ENCODE results near the gene MYH7.
"Not testable (repeated sequence)": the region's sequence is repeated elsewhere in the genome, so short reads cannot be mapped to it uniquely, and the experiment has no call there.

Gene MYH7

DNA sequence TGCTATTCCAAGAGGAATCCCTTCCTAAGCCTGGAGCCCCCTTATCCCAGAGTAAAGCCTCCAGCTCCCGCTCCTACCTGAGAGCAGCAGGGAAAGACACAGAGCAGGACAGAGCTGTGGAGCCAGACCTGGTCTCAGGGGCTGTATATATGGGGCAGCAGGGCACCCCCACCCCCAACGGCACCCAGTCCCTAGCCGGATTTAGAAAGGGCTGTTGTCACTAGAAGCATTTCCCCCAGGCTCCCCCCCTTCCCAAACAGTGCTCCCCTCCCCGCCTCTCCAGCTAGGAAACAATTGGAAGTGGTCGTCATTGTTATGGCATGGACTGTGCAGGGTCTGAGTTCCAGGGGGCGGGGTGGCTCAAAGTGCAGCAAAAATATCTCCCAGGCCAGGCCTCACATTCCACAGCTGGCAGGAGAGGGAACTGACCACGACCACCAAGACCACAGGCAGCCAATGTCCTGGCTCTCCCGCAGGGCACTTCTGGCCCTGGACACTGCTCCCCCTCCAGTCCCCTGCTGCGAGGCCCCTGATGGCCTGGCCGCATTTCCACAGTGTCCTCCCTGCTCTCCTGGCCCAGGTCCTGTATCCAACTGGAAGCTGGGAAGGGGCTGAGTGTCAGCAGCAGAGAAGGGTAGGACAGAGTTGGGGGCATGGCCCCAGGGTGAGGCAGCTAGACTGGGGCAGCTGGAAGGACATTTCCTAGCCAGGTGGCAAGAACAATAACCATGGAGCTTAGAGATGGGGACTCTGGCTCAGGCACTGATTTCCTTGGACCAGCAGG, at the start of gene MYH7:
TSS of gene MYH7 (minus strand) at position 118 of the 784 bp plus-strand sequence. CDS start 1,928 bp downstream, outside the sequence.
- no peak for DNase-seq

DNA sequence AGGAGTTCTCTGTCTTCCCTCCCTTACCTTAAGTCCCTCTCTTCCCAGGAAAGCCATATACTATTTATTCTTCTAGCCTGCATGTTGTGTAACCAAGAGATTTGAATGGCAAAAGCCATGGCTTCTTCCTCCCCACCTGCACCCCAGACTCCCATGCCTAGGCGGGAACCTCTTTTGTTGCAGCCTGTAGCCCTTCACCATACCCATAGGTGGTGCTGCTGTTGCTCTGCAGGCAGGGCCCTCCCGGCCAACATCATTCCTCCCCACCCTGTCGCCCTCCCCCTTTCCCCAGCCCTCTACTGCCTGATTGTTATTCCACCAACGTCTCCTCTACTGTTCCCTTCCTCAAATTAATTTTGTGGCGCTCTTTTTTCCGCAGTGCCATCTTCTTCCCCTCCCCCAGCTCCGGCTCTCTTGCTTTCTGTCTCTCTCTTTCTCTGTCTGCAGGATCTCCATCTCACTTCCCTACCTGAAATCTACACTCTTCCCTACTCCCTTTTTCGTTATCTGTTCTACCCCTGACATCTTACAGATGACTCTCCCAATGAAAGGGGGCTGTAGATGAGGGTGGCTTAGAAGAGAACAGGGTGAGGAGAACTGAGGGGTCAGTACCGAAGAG, 47.9 kb upstream of the MYH7 start:
- DNase-seq = no peak

GRCh38 chr14:23482823-23483148, 47.3 kb upstream of the MYH7 start:
- no peak for DNase-seq

DNA sequence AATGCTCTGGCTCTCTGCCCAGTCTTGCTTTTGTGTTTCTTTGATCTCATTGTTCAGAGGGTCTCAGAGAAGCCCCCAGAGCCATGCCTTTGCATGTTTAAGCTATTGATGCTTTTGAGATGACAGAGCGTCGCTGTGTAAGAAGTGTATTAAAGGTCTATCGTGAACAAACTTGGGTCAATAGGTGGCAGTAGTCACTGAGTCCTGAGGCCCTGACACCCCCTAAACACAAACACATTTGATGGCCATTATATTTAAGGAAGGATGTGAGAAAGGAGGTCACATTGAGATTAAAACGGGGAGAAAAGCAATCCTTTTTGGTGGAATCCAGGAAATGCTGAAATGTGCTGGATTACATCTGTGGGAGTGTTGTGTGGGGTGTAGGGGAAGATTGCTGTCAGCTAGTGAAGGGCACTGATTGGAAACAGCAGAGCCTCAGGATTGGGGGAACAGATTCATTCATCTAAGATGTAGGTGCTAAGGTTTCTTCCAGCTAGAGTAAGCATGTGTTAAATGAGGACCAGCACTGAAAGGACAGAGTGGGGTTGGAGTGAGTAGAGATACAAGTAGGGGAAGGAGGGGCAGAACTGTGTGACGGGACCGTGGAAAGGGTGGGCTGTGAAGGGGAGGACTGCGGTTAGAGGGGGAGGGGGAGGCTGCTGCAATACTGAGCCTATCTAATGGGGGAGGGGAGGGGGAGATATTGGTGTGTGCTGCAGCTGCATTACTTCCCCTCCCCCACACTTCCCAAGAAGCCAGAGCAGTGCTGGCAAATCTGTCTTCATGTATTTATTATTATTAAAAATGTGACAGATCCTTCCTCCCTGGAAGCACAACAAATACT, 46.7 kb upstream of the MYH7 start:
- DNase-seq = no peak

GRCh38 chr14:23481362-23481970, 46.0 kb upstream of the MYH7 start:
- DNase-seq = no peak

GRCh38 chr14:23478109-23478759, 42.8 kb upstream of the MYH7 start:
- DNase-seq = peak; percentile 62

- DNase-seq = no peak
Observed at GRCh38 chr14:23470947-23471346, 35.5 kb upstream of the MYH7 start.

DNA sequence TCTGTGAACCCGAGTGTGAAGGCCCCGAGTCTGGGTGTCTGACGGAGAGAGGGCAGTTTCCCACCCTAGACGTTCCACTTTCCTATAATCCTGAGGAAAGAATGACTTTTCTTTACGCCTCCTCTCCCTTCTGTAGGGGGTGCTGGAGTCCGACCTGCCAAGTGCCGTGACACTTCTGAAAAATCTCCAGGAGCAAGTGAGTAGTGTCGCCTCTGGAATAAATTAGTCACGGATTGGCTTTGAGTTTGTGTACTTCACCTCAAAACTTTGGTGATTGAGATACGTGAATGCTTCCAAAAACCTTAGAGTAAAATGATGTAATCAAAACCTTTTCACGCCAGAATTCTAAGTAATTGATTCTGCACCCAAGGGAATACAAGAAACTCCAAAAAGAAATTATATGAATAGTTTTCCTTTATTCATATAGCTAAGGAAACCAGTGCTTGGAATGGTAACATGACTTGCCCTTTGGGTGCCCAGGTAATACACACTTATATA, 34.5 kb upstream of the MYH7 start:
- DNase-seq = no peak

DNA sequence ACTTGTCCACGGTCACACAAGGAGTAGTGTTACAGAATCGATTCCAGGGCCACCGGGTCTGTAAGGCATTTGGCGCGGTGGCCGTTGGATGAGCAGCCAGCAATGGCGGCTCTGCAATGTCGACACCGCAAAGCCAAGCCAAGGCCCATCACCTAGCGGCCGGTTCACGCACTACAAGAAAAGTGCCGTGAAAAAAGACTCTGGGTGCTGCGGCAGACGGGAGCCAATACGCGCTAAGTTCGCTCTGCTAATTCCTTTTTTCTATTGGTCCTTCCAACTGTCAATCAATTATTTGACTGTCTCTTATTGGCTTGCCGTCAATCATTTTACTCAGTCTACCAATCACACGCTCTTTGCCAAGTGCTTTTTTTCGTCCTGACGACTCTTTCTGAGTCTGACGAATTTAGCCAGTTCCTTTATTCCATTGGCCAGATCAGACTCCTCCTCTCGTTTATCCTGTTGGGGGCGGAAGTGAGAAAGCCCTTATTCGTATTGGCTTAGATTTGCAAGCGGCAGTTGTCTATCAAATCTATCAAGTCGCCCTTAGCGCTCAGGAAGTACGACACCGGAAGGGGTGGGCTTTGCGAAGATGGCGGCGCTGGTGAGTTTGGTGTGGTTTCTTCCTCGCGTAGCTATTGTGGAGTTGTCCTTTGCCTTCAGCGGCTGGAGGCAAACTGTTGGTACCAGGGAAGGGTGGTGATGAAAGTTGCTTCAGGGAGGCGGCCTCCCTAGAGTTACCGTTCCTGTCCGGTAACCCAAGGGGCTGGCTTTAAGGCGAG, 33.9 kb upstream of the MYH7 start, which contains the start of gene NGDN:
TSS of gene NGDN (plus strand) at position 577 of the 779 bp plus-strand sequence. CDS start at position 590, 13 bp downstream.
- DNase-seq = peak; percentile 93

DNA sequence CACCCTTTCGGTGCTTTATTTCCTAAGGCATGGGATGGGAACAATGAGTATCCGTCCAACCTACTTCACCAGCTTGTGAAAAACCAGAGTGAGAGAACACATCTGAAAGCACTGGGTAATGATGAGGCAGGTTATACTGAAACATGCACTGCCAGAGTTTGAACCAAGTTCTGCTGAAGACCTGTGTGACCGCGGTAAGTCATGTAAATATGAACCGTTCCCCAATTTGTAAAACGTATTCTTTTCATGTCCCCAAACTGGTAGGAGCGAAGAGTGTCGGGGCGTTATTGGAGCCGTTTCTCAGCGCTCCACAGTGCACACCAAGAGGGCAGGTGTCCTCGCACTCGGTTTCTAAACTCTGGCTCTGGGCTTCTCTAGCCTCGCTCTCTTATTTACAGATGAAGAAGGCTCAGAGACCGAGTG, 33.3 kb upstream of the MYH7 start:
- DNase-seq = no peak

DNA sequence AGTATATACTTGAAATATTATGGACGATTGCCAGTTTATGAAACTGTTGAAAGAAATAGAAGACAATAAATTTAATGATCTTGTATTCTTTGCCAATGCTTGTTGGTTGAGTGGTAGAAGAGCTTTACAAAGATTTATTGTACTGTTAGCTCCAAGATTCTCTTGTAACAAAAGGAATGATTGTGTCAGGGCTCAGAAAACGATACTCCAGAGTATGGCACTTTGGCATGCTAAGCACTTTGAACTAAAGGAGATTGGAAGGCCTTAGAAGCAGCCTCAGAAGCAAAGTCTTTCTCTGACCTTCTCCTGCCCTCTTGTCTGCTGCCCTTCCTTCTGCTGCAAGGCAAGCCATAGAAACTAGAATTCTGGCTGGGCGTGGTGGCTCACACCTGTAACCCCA, 29.8 kb upstream of the MYH7 start:
- DNase-seq = no peak

GRCh38 chr14:23464700-23465099, 29.2 kb upstream of the MYH7 start:
- DNase-seq = no peak

DNA sequence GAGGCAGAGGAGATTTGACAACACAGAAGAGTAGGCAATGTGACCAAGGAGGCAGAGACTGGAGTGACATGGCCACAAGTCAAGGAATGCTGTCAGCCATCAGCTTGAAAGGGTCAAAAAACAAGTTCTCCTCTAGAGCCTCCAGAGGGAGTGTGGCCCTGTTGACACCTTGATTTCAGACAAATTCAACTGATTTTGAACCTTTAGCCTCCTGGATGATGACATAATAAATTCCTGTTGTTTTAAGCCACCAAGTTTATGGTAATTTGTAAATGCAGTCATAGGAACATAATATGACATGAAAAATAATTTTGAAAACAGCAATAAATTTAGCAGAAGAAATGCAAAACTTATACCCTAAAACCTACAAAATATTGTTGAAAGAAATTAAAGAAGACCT, 25.5 kb upstream of the MYH7 start:
- DNase-seq = no peak

GRCh38 chr14:23457587-23458445, 22.4 kb upstream of the MYH7 start:
- DNase-seq = no peak

DNA sequence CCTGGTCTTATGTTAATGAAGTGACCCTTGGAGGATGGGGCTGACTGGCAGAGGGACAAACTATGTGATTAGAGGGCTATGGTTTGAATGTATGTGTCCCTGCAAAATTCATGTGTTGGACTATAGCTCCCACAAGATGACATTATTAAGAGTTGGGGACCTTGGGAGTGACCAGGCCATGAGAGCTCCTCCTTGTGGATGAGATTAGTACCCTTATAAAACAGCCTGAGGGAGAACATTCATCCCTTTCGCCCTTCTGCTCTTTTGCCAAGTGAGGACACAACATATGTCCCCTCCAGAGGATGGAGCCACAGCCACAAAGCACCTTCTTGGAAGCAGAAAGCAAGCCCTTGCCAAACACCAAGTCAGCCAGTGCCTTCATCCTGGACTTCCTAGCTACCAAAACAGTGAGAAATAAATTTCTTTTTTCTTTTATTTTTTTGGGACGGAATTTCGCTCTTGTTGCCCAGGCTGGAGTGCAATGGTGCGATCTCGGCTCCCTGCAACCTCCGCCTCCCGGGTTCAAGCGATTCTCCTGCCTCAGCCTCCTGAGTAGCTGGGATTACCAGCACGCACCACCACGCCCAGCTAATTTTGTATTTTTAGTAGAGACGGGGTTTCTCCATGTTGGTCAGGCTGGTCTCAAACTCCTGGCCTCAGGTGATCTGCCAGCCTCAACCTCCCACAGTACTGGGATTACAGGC, 21.6 kb upstream of the MYH7 start:
- DNase-seq = not testable (repeated sequence)

GRCh38 chr14:23454445-23454856, 19.0 kb upstream of the MYH7 start:
- no peak for DNase-seq

DNA sequence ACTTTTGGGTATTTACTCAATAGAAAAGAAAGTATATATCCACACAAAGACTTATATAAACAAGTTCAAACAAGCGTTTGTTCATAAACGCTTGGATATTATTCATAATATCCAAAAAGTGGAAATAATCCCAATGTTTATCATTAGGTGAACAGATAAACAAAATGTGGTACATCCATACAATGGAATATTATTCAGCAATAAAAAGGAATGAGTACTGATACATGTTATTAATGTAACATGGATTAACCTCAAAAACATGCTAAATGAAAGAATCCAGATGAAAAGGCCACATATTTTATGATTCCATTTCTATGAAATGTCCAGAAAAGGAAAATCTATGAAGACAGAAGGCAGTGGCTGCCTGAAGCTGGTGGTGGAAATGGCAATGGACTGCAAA, 16.8 kb upstream of the MYH7 start:
- no peak for DNase-seq

DNA sequence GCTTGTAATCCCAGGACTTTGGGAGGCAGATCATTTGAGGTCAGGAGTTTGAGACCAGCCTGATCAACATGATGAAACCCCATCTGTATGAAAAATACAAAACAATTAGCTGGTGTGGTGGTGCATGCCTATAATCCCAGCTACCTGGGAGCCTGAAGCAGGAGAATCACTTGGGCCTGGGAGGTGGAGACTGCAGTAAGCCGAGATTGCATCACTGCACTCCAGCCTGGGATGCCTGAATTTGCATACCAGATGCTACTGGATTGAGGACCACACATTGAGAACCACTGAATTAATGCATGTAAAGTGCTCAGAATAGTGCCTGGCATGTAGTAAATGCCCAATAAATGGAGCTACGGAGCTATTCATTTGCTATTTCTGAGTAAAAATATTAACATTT, 14.9 kb upstream of the MYH7 start:
- DNase-seq = no peak

- DNase-seq = no peak
Observed at GRCh38 chr14:23449314-23449713, 13.9 kb upstream of the MYH7 start.

Data from activated naive CD4-positive, alpha-beta T cell treated with Interleukin-2 at 50 U/mL for 16 hours (primary cell).